ENCODE data around the gene DSTYK. TPM values are rescaled to one million over a fixed set of nuclear protein-coding genes. Genes with fewer than 3 reads are reported as not detected.

The DSTYK gene
- total and polyA plus RNA-seq, 7 experiments from 2014 or later = 6.4 to 18.5 (median 11.8) TPM

DNA sequence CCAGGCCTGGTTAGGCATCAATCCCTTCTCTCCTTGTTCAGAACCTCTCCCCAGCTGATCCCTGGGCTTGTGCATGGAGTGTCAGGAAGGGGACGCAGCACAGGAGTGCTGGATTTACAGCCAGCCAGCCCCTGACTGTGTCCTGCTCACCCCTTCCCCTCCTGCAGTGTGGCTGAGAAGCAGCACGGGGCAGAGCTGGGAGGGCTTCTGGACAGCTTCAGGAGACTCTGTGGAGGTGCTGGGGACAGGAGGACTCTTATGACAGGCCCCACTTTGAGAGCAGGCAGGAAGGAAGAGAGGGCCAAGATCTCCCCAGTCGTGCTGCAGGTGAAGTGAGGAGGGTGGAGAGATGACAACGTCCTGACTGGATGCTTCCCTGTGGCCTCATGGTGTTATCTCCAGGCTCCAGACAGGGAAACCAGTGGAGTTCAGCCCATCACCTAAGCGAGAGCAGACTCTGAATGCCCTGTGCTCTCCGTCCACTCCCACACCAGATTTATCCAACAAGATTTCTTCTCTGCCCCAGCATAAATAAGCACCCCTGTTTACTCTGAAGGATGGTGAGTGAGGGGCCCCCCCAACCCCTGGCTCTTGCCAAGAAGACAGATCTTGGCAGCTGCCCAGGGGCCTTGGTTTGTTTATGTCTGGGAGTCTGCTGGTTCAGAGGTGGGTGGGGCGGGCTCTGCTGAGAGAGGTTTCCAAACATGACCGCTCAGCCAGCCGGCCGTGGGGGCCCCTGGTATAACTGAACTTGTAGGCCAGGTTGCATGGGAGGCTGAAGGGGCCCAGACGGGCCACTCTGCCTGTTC, 37.5 kb upstream of the DSTYK start:
- ChIA-PET CTCF (no interaction called here), POLR2A (no interaction called here)
- Histone ChIP-seq H3K27ac (ENCODE audit: low read depth, low read length) (no peak overlapping the region), H3K4me1 (ENCODE audit: control insufficient read depth in 2 of 2, insufficient read depth in 2 of 2, low read length in 2 of 2) (no peaks in the 10 kb centered on the region), H3K27me3 (ENCODE audit: control insufficient read depth in 2 of 2, insufficient read depth in 2 of 2, low read length in 2 of 2) (no peaks in the 10 kb centered on the region), H3K4me3 (ENCODE audit: low read length) (no peak overlapping the region), H3K9me3 (ENCODE audit: control insufficient read depth in 2 of 3, low read length in 3 of 3) (no peaks in the 10 kb centered on the region), H3K36me3 (ENCODE audit: control insufficient read depth in 2 of 3, insufficient read depth in 3 of 3, low read length in 3 of 3) (no peaks in the 10 kb centered on the region)
- intact Hi-C loops (cut with micrococcal nuclease) = no loop called here
- Mint-ChIP-seq H3K27ac (no peak overlapping the region), H3K36me3 (no peaks in the 10 kb centered on the region), H3K9me3 (no peaks in the 10 kb centered on the region), H3K4me1 (peaks cover 0 to 24% (median 0%) of the 10 kb centered on the region in 7 donors), H3K27me3 (no peaks in the 10 kb centered on the region), H3K4me3 (no peak overlapping the region)
- no peak for ATAC-seq
- no peak for DNase-seq

DNA sequence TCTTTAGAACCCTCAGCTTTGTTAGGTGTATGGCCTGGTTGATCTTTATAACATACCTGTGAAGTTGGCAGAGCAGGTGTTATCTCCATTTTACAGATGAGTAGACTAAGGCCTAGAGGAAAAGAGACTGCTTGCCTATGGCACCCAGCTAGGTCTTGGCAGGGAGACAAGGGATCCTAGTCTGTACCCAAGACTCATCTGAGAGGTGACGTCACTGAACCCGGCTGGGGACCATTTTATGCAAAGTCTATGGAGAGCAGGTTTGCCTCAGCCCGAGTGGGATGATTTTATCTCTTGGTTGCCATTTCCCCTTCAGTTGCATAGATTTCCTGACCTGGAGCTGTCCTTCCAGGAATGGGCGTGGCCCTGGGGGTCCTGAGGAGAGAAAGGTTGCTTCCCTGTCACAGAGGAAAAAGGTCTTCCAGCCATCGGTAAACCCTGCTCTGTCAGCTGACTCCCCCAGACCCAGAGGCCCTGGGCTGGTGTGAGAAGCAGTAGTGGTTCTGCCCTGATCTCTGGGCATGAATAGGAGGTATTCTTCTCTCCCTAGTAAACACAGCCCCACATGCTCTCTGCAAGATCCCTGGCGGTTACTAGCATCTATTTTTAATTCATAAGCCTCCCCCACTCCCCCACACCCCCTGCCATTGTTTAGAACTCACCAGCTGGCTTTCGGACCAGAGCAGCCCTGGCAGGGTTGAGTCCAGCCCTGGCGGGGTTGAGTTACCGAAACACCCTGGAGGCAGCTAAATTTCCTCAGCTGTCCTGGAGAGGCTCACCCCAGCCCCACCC, 35.8 kb upstream of the DSTYK start:
- Mint-ChIP-seq H3K4me1 (peaks cover 0 to 24% (median 0%) of the 10 kb centered on the region in 7 donors), H3K27me3 (no peaks in the 10 kb centered on the region), H3K9me3 (no peaks in the 10 kb centered on the region), H3K36me3 (peaks cover 0 to 3% (median 0%) of the 10 kb centered on the region in 5 donors), H3K27ac (peak overlapping the region in 1 of 9 donors; percentile 33), H3K4me3 (no peak overlapping the region)
- H3K4me1 ChIP-seq (ENCODE audit: control insufficient read depth in 2 of 2, insufficient read depth in 2 of 2, low read length in 2 of 2) = no peaks in the 10 kb centered on the region
- no peak overlapping the region for H3K27ac ChIP-seq (ENCODE audit: low read depth, low read length)
- H3K36me3 ChIP-seq (ENCODE audit: control insufficient read depth in 2 of 3, insufficient read depth in 3 of 3, low read length in 3 of 3) = no peaks in the 10 kb centered on the region
- intact Hi-C loops (cut with micrococcal nuclease) = no loop called here
- POLR2A ChIA-PET = interaction anchor here (1.0 kb wide), 1 partner anchor 10 kb away, joined by 3 read pairs; no protein-coding TSS in a partner anchor
- ATAC-seq = no peak
- no peak for DNase-seq
- no peaks in the 10 kb centered on the region for H3K27me3 ChIP-seq (ENCODE audit: control insufficient read depth in 2 of 2, insufficient read depth in 2 of 2, low read length in 2 of 2)
- CTCF ChIA-PET = interaction anchor here (0.9 to 2.8 kb wide), 3 partner anchors 8 to 18 kb away, joined by 3 to 8 read pairs (median 3); no protein-coding TSS in a partner anchor
- no peak overlapping the region for H3K4me3 ChIP-seq (ENCODE audit: low read length)
- no peaks in the 10 kb centered on the region for H3K9me3 ChIP-seq (ENCODE audit: control insufficient read depth in 2 of 3, low read length in 3 of 3)

DNA sequence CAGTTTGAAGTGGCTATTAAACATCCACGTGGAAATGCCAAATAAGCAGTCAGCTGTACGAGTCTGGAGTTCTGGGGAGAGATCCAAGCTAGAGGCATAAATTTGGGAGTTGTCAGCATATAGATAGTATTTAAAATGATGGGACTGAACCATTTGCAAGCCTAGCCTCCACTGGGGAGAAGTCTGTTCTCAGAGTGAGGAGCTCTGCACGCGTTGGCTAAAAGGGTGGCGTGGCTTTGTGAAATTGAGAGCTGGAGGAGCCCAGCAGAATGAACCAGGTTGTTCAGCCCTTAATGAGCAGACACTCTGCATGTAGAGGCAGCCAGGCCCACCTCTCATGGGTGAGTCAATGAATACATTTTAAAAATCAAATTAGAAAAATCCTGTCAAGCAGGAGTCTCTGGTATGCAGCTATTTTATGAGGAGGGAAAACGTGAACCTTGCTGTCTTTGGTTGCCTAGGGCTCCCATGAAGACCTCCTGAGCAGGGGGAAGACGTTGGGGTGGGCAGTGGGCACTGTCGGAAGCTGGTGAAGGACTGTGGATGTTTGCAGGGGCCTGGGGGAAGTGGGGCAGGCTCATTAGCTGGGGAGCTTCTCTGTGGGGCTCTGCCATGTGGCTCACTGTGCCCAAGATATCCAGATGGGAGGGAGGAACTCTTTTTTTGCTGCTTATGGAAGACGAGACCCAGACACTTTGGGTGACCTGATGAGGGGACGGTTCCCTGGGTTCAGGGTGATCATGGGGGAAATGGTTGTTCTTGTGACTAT, 35.0 kb upstream of the DSTYK start:
- ATAC-seq = no peak
- Mint-ChIP-seq H3K4me1 (peaks cover 0 to 24% (median 0%) of the 10 kb centered on the region in 7 donors), H3K36me3 (peaks cover 0 to 6% (median 0%) of the 10 kb centered on the region in 5 donors), H3K27ac (peak overlapping the region in 2 of 9 donors; percentile 33 to 51), H3K9me3 (no peaks in the 10 kb centered on the region), H3K27me3 (no peaks in the 10 kb centered on the region), H3K4me3 (no peak overlapping the region)
- ChIA-PET POLR2A (interaction anchor here (1.0 kb wide), 1 partner anchor 9 kb away, joined by 3 read pairs; no protein-coding TSS in a partner anchor), CTCF (interaction anchor here (0.9 to 2.8 kb wide), 3 partner anchors 9 to 17 kb away, joined by 3 to 8 read pairs (median 3); no protein-coding TSS in a partner anchor)
- Histone ChIP-seq H3K36me3 (ENCODE audit: control insufficient read depth in 2 of 3, insufficient read depth in 3 of 3, low read length in 3 of 3) (no peaks in the 10 kb centered on the region), H3K27me3 (ENCODE audit: control insufficient read depth in 2 of 2, insufficient read depth in 2 of 2, low read length in 2 of 2) (no peaks in the 10 kb centered on the region), H3K4me3 (ENCODE audit: low read length) (no peak overlapping the region), H3K4me1 (ENCODE audit: control insufficient read depth in 2 of 2, insufficient read depth in 2 of 2, low read length in 2 of 2) (no peaks in the 10 kb centered on the region), H3K9me3 (ENCODE audit: control insufficient read depth in 2 of 3, low read length in 3 of 3) (no peaks in the 10 kb centered on the region), H3K27ac (ENCODE audit: low read depth, low read length) (no peak overlapping the region)
- DNase-seq = no peak
- intact Hi-C loops (cut with micrococcal nuclease) = no loop called here

DNA sequence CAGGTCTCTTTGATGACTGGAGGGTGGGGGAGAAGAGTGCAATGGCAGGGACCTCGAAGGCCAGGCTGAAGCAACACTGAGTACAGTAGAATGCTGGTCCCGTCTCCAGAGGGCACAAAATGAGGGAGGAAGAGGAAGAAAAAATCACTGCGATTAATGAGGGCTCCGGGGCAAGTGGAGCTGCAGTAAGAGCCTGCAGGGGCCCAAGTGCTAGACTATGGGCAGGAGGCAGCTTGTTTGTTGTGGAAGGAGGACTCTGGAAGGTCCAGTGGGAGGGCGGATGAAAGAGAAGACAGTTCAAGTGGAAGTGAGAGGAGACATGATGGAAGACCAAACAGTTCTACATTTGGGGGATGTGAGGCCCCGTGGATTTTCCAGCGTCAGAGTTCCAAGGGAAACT, 33.6 kb upstream of the DSTYK start:
- H3K4me1 ChIP-seq (ENCODE audit: control insufficient read depth in 2 of 2, insufficient read depth in 2 of 2, low read length in 2 of 2) = no peaks in the 10 kb centered on the region
- H3K27ac ChIP-seq (ENCODE audit: low read depth, low read length) = no peak overlapping the region
- ATAC-seq = no peak
- H3K27ac Mint-ChIP-seq = no peak overlapping the region
- DNase-seq = no peak
- H3K27me3 Mint-ChIP-seq = no peaks in the 10 kb centered on the region
- ChIA-PET CTCF (interaction anchor here (2.8 kb wide), 1 partner anchor 10 kb away, joined by 8 read pairs; no protein-coding TSS in a partner anchor), POLR2A (no interaction called here)
- H3K9me3 Mint-ChIP-seq = no peaks in the 10 kb centered on the region
- no peak overlapping the region for H3K4me3 ChIP-seq (ENCODE audit: low read length)
- H3K36me3 Mint-ChIP-seq = peaks cover 0 to 11% (median 0%) of the 10 kb centered on the region in 5 donors
- H3K4me1 Mint-ChIP-seq = peaks cover 0 to 24% (median 0%) of the 10 kb centered on the region in 7 donors
- intact Hi-C loops (cut with micrococcal nuclease) = no loop called here
- no peak overlapping the region for H3K4me3 Mint-ChIP-seq
- H3K9me3 ChIP-seq (ENCODE audit: control insufficient read depth in 2 of 3, low read length in 3 of 3) = no peaks in the 10 kb centered on the region
- no peaks in the 10 kb centered on the region for H3K36me3 ChIP-seq (ENCODE audit: control insufficient read depth in 2 of 3, insufficient read depth in 3 of 3, low read length in 3 of 3)
- no peaks in the 10 kb centered on the region for H3K27me3 ChIP-seq (ENCODE audit: control insufficient read depth in 2 of 2, insufficient read depth in 2 of 2, low read length in 2 of 2)

DNA sequence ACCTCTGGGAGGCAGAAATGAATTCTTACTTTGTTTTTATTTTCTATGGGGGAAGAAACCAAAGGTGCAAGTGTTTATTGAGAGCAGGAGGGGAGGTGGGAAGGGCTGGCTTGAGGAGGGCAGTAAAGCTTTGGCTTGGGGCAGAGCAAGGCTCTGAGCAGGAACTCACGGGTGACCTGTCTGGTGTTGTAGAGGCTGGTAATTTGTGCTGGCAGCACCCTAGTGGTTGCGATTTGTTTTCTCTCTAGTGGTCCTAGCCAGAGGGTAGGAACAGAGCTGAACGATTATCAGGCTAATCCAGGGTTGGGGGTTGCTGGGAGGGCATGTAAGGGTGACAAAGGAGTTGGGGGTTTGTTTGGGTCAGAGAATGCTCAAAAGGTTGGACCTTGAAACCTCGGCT, 32.9 kb upstream of the DSTYK start:
- no peaks in the 10 kb centered on the region for H3K27me3 Mint-ChIP-seq
- no peaks in the 10 kb centered on the region for H3K27me3 ChIP-seq (ENCODE audit: control insufficient read depth in 2 of 2, insufficient read depth in 2 of 2, low read length in 2 of 2)
- H3K4me3 ChIP-seq (ENCODE audit: low read length) = no peak overlapping the region
- intact Hi-C loops (cut with micrococcal nuclease) = no loop called here
- no peaks in the 10 kb centered on the region for H3K36me3 ChIP-seq (ENCODE audit: control insufficient read depth in 2 of 3, insufficient read depth in 3 of 3, low read length in 3 of 3)
- no peaks in the 10 kb centered on the region for H3K9me3 ChIP-seq (ENCODE audit: control insufficient read depth in 2 of 3, low read length in 3 of 3)
- H3K4me3 Mint-ChIP-seq = no peak overlapping the region
- CTCF ChIA-PET = interaction anchor here (1.5 kb wide), 1 partner anchor 15 kb away, joined by 4 read pairs; no protein-coding TSS in a partner anchor
- H3K4me1 ChIP-seq (ENCODE audit: control insufficient read depth in 2 of 2, insufficient read depth in 2 of 2, low read length in 2 of 2) = no peaks in the 10 kb centered on the region
- no peak for ATAC-seq
- no peak overlapping the region for H3K27ac ChIP-seq (ENCODE audit: low read depth, low read length)
- no peak for DNase-seq
- POLR2A ChIA-PET = no interaction called here
- no peak overlapping the region for H3K27ac Mint-ChIP-seq
- no peaks in the 10 kb centered on the region for H3K9me3 Mint-ChIP-seq
- peaks cover 0 to 11% (median 0%) of the 10 kb centered on the region in 5 donors for H3K36me3 Mint-ChIP-seq
- peaks cover 0 to 24% (median 0%) of the 10 kb centered on the region in 7 donors for H3K4me1 Mint-ChIP-seq

Measured in naive thymus-derived CD4-positive, alpha-beta T cell (primary cell).